Epithelial cell of proximal tubule (primary cell): Measurements from ENCODE around the gene RRP1. TPM values are rescaled to one million over a fixed set of nuclear protein-coding genes. Genes with fewer than 3 reads are reported as not detected.

Source experiments
- DNase-seq: peaks from one replicate; pipeline ENCODE4 v3.0.0-alpha.2; 2011; ENCODE audit warnings: low read depth
- H3K4me3 ChIP-seq: 2 replicates; pipeline ENCODE4 v1.5.1; 2011; ENCODE audit warnings: low read depth, mild to moderate bottlenecking, low read length
- total RNA-seq: library from RNA; depleted of rRNA; stranded (reverse); fragments of >200 nt; gene quantifications from 2 replicates; pipeline ENCODE4 v1.2.3, GENCODE V29; 2015
- TF ChIP-seq, protein P1 (sequence below): conservative IDR thresholded peaks from 2 replicates; pipeline ENCODE4 v1.5.1; 2012; ENCODE audit warnings: low read depth, mild to moderate bottlenecking, low read length

The RRP1 gene
- total RNA-seq, 1 donor from 2014 or later: 26.1 TPM

DNA sequence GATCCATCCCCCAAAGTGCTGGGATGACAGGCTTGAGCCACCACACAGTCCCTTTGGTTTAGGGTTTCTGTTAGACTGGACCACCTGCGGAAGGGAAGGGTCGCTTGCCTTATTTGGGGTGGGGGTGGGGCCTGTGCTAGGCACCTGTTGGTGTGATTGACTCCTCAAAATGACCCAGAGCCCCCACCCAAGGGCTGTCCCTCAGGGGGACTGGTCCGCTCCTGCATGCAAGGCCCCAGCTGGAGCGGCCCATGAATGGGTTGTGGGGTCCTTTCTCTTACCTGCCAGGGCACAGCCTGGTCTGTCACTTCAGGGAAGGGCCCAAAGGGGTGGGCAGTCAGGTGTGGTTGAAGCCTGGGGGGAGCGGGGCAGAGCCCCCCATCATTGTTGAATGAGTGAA is 11.4 kb upstream of the RRP1 start:
- H3K4me3 ChIP-seq: no peak overlapping the region
- TF ChIP-seq, protein P1, sequence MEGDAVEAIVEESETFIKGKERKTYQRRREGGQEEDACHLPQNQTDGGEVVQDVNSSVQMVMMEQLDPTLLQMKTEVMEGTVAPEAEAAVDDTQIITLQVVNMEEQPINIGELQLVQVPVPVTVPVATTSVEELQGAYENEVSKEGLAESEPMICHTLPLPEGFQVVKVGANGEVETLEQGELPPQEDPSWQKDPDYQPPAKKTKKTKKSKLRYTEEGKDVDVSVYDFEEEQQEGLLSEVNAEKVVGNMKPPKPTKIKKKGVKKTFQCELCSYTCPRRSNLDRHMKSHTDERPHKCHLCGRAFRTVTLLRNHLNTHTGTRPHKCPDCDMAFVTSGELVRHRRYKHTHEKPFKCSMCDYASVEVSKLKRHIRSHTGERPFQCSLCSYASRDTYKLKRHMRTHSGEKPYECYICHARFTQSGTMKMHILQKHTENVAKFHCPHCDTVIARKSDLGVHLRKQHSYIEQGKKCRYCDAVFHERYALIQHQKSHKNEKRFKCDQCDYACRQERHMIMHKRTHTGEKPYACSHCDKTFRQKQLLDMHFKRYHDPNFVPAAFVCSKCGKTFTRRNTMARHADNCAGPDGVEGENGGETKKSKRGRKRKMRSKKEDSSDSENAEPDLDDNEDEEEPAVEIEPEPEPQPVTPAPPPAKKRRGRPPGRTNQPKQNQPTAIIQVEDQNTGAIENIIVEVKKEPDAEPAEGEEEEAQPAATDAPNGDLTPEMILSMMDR: no peak
- DNase-seq: no peak

- TF ChIP-seq, protein P1: no peak
- DNase-seq: no peak
- H3K4me3 ChIP-seq: no peak overlapping the region
Observed at GRCh38 chr21:43778469-43779335, 10.7 kb upstream of the RRP1 start.

DNA sequence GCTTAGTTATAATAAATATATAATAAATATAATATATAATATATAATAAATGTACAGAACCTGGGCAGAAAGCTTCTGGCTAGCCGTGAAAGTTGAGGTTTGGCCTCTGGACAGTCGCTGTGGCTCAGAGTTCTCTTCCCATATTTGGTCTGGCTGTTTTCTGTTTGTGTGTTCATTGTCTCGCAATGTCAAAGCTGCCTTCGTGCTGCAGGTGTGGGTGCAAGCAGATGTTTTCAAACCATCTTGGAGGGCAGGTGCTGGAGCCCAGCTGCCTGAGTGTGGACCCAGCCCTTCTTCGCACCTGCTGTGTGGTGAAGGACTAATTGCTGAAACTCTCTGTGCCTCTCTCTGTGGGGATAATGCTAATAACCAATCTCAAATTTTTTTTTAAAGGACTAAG is 9.7 kb upstream of the RRP1 start:
- H3K4me3 ChIP-seq: no peak overlapping the region
- TF ChIP-seq, protein P1: no peak

DNA sequence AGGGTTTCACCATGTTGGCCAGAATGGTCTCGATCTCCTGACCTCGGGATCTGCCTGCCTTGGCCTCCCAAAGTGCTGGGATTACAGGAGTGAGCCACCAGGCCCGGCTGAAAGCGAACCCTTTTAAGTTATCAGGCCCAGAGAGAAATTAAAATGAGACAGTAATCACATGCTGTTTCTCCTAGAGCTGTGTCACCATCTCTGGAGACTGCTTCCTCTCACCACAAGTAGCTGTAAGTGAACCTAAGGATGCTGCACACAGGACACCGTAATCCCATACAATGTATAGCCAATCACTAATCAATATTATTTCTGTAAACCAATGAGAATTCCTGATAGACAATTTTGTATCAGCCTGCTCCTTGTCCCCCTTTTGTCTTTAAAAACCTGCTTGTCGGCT is 7.5 kb upstream of the RRP1 start:
- no peak overlapping the region for H3K4me3 ChIP-seq
- DNase-seq: no peak
- TF ChIP-seq, protein P1: no peak

More for the DNA sequence above, 9.7 kb upstream of the RRP1 start:
- no peak for DNase-seq

GRCh38 chr21:43782431-43783097 is 6.8 kb upstream of the RRP1 start:
- TF ChIP-seq, protein P1: no peak
- H3K4me3 ChIP-seq: no peak overlapping the region
- DNase-seq: peak; percentile 27

DNA sequence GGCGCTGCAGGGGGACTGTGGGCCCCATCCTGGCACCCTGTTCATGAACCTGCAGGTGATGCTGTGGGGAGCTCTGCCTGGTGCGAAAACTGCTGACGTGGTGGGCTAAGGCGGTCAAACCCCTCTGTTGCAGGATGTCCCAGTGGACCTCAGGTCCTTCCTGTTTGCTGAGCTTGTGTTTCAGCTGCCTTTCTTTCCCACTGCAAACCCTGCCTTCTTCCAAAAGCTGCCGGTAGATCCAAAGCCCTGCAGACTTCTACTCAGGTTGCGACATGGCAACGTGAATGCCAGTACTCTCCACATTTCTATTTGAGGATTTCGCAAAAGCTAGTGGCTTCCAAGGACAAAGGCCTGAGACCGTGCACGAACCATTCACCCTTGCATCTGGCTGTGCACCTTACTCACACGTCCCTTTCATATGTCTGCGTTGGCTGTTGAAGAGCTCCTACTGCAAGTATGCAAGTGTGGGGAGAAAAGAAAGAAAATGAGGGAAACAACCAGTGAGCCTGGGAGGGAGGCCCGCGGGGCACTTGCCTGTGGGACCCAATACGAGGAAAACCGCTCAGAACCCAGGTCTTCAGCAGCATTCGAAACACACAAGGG is 6.2 kb upstream of the RRP1 start:
- DNase-seq: no peak
- TF ChIP-seq, protein P1: no peak

More for the DNA sequence above, 6.2 kb upstream of the RRP1 start:
- no peak overlapping the region for H3K4me3 ChIP-seq
